Stimulated activated CD4-positive, alpha-beta T cell treated with anti-CD3 and anti-CD28 coated beads, Interleukin-4, amount 100 ng/mL, for 48 hours (primary cell): ENCODE measurements around the gene NTNG1.

Source experiments
- DNase-seq, 2 donors: peaks; one replicate each; pipeline ENCODE4 v3.0.0-alpha.2; 2020; ENCODE audit warnings: low read depth in 2 of 2

NTNG1 gene

DNA sequence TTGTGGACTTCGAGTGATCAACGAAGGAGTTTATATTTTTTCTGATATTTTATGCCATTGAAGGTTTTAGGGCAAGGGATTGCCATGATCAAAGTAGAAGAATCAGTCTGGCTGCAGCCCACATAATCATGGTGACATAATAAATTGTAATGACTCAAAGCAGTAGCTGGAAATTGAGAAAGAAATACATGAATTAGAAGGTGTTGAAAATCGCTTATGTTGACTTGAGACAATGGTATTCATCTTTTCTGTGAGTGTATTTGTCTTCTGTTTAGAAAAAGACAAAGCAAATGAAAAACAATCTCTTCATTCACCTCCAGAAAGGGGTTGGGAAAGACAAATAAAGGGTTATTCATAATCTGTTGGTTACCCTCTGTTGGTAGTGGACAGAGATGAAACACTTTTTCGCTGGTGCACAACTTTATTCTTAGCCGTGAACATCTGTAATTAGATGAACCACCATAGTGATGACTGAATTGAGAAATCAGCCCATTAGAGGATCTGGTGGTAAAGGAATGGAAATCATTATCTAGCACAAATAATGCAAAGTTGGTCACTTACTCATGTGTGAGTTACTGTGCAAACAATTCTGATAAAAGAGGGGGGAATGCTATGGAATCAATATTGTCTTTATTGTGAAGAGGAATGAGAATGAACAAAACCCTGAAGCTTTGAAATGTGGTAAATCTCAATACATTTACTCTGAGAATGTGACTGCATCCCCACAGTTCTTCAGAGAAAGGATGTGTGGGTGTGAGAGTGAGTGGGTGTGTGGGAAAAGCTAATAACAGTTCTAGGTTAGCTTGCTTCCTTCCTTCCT lies 121.8 kb downstream of the NTNG1 start:
- DNase-seq = no peak

DNA sequence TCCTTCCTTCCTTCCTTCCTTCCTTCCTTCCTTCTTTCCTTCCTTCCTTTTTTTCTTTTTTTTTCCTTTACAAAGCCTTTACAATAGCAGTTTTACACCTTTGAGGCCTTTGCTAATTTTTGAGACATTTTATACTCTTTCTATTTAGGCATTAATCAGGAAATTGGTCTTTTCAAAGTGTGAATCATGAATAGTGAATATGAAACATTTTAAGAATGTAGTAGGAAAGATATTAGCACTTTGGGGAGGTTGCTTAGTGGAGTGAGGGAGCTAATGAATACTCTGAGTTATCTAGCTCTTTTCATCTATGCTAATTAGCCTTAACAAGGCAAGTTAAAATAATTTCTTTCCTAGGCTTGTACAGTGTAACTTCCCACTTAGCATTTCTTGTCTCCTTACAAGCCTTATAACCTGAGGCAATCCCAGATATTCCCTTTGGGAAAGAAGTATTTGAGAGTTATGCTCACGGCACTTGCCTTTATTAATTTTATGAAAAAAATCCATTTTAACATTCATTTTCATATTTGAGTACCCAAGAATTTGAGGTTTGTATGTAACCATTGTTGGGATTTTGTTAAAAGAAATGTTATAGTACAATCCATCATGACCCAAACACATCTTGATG lies 122.6 kb downstream of the NTNG1 start:
- no peak for DNase-seq

DNA sequence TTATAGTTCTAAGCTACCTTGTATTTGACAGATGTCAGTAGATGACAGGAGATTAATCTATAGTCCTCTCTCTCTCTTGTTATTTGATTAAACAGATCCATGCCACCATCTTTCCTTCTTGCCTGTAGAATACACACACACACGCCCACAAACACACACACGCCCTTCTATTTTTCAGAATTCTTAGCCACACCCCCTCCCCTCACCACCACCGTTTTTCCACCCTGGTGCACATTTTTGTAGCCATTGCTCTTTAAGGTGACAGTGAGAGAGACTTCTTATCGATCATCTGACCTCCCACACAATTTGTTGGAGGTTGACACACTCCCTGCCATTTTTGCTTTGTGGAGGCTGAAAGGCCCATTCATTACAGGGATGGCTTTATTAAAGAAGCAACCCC lies 123.2 kb downstream of the NTNG1 start:
- no peak for DNase-seq

DNA sequence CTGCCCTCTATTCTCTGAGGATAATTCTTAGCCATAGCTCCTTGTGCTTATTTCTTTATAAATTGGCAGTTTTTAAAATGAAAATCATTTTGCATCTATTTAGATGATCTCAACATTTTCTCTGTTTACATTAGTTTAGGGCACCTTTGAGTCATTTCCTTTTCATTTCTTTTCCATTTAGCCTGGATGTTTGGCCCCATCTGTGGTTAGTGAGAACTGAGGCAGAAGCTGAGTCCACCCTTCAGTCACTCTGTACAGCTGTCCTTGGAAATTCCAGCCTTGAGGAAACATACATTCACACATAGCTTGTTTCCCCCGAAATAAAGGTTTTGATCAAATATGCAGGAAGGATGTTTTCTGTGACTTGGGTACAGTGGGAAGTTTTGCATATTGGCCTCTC lies 123.7 kb downstream of the NTNG1 start:
- DNase-seq = no peak

DNA sequence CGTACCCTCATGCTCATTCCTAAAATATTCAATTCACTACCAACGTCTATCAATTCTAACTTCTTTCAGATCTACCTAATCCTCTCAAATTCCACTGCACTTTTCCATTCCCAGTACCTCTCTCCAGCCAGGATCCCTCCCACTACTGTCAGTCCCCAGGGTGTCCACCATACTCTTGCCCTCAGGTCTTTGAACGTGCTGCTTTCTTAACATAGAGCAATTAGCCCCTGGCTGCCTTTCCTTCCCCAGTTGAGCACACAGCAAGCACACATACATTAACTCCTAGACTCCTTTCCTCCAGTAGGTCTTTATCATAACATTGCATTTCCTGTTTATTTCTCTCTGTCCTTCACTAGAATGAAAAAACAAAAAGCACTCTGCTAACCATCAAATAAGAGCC lies 126.7 kb downstream of the NTNG1 start:
- DNase-seq = no peak

DNA sequence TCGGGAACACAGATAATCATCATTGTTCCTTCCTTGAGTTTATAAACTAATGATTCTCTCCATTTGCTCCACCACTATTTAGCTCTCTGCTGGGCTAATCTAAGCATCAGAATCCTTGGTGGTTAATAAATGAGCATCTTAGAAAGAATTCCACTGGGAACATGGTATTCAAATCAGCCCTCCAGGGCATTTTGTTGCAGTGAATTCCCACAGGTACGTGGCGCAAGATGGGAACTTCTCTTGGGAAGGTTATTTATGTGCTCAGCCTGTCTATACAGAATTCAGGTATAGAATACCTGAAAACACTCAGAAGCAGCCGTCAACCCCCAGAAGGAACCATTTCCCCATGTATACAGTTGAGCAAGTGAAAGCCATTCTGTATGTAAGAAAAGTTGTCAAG lies 131.5 kb downstream of the NTNG1 start:
- DNase-seq = no peak

DNA sequence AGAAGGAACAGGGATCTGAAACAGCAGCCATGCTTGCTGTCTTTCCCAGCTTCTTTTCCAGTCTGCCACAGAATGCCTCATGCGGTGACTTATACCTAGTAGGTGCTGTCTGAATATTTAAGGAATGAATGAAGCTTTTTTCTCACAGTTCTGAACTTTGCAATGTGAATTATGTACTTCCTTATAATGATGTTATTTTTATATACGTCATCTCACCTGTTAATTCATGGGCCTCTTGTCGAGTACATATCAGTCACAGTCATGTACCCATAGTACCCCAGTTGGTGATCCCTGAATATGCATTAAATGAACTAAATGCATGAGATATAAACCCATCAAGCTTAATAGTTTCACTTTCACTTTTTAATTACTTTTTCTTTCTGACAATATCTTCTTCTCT lies 132.7 kb downstream of the NTNG1 start:
- DNase-seq = no peak

DNA sequence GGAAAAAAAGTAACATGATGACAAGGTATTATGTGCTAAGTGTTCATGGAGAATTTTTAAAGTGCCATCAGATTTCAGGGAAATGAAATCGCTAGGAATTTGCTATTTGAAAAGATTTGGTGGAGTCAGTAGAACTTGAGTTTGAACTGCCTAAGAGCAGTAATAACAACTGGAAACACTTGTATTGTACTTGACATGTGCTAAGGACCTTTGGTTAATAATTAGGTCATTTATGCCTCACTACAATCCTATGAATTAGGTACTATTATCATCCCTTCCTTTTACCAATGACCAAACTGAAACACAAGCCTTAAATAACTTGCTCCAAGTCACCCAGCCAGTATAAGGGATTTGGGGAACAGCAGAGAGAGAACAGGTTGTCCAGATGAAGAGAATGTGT lies 133.4 kb downstream of the NTNG1 start:
- no peak for DNase-seq

DNA sequence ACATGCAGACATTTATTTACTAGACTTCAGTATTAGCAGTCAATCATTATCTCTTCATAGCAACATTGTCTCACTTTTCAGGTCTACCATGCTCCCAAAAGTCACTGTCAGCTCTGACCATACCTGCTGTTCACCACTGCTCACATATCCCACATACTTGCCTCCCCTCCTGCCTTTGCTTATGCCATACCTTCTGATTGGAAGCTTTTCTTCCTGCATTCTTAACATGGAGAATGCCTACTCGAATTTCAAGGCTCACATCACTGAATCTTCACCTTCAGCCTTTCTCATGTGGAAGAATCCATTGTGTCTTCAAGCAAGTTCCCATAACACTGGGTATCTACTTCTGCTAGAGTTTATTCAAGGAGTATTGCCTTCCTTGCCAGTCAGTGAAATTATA lies 135.4 kb downstream of the NTNG1 start:
- no peak for DNase-seq

DNA sequence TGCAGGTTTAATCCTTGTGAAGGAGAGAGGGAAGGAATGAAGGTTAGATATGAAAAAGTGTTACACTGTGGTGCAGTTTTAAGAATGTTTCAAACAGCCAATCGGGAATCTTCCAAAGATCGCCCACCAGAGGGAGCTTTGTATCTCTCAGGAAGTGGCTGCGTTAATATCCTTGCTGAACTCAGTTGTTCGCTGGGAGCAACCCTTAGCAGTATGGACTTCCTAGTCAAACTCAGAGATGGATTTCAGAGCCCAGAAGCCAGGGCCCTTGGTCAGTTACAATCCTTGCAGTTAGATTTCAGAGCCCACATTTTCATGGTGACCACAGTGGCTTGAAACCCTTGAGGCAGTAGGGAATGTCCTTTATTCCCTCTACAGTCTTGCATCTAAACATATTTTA lies 136.2 kb downstream of the NTNG1 start:
- DNase-seq = no peak

DNA sequence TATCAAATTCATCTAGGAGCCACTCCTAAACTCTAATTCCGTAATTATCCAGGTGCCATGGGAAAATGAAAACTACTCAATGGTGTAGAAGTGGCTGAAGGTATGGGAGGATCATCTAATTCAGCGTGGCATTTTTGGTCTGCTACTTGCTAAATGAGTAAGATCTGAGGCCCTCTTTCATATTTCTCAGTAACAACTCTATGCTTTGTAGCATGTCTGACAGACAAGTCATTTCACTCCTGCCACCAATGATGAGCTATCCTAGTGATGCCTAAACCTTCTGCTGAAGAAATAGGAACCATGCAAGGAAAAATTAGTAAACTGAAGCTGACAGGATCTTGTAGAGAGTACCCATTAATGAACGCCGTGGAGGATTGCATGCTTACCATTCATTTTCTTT lies 145.3 kb downstream of the NTNG1 start:
- no peak for DNase-seq

DNA sequence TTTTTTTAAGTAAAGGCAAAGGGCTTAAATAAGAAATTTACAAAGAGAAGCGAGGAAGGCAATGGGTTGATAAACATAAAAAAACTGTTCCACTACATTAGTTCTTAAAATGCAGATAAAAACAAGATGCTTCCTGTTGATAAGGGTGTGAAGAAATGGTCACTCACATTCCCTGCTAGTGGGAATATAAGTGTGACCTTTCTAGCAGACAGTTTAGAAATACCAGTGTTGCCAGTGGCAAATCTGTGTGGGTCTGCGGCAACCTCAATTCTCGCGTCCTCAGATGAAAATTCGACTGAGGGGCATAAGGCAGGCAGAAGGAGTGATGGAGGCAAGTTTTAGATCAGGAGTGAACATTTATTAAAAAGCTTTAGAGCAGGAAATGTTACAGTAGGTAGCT lies 151.1 kb downstream of the NTNG1 start:
- DNase-seq = no peak

DNA sequence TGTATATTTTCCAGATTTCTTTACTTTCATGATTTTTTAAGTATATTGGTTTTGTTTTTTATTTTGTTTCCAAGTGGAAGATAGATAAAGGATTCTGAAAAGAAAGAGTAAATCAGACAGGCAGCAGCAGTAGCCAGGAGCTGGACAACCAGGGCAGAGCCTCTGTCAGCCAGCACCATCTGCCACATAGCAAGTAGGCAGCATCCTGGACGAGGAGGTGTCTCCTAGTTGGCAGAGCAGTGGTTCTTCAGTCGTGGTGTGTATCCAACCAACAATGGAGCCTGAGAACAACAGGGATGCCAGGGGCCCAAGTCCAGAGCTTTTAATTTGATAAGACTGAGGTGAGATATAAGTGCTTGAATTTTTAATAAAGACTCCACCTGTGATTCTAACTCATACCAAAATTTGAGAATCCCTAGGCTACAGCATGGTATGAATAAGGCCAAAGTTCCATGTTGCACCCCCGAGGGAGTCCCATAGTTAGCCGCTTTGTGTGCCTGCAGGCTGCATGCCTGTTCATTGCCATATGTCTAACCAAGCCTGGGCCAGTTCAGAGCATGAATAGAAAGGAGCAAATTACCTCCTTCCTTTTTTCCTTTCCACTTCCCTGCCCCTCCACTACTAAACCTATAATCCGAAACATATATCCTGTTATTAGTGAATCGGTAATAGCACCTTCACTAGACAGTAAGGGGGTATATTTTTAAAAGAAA lies 153.2 kb downstream of the NTNG1 start:
- no peak for DNase-seq

DNA sequence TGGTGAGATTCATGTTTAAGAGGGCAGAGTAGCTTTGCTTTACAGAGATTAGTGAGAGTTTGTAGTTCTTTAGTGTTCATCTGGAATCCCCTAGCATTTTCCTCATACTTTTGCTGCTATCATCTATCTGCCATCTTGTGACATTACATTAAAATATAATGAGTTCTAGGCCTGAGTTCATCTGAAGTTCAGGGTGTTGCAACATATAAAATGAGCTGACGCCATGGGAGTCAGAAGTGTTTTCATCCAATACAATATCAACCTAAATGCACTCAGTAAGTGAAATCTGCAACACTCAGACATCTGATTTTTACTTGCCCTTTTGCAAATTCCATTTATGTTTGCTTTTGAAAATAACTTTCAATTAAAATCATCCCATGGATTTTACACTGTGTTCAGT lies 153.8 kb downstream of the NTNG1 start:
- no peak for DNase-seq

DNA sequence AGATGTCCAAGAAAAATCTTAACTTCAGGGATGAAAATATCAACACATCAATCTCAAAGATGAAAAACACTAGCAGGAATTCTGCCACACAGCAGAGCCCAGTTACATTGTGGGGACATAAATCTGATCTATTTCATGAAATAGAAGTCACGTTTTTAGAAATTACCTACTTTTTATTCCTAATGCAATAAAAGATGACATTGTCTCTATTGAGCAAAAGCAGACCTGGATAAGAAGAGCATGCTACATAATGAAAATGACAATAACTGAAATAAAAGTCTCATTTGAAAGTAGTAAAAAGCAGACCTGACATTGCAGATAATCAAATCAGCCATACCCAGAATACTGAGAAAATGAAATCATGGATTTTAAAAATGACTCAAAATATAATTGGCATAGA lies 156.8 kb downstream of the NTNG1 start:
- DNase-seq = no peak

DNA sequence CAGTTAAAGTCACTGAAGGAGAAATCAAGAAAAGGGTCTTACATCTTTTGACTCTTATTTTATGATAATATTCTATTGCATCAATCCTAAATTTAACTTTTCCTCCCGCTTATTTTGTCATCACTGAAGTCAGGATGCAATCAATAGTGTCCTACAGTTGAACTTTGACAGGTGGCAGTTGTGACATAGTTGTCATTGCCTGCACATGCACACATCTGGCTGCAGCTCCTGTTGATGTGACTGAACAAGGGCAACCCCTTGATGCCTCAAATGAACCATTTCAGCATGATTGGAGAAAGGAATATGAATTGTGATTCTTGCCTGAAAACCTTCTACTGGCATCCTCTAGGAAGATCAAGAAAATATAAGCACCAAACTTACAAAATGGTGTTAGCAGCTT lies 157.7 kb downstream of the NTNG1 start:
- no peak for DNase-seq

DNA sequence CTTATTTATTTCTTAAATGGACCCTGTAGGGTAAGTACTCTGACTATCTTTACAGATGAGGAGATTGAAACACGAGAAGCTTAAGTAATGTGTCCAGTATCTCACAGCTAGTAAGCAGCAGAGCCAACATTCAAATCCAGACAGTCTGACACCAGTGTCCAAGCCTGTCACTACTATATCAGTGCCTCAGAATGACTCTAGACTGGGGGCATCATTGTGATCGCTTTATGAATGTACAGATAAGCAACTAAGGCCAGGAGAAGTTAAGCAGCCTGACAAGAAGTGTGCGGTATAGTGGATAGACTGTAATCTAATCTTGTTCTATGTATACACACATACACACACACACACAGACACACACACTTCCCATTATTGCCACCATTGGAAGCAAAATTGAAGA lies 158.7 kb downstream of the NTNG1 start:
- no peak for DNase-seq

DNA sequence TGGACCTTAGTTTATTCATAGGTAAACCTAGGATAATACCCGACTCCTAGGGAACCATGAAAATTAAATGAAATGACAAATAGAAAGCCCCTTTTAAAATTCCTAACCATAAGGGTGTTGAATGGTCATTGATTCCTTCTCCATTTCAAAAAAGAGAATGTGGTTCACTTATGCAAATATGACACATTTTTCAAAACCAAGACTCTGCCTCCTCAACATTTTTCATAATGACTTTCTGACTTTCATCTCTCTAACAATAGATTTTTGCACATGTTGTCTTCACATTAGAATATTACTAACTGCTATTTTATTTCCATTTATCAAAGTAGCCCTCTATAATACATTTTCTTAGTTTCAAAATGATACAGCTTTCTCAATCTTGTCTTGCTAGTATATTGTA lies 169.1 kb downstream of the NTNG1 start:
- DNase-seq = no peak

DNA sequence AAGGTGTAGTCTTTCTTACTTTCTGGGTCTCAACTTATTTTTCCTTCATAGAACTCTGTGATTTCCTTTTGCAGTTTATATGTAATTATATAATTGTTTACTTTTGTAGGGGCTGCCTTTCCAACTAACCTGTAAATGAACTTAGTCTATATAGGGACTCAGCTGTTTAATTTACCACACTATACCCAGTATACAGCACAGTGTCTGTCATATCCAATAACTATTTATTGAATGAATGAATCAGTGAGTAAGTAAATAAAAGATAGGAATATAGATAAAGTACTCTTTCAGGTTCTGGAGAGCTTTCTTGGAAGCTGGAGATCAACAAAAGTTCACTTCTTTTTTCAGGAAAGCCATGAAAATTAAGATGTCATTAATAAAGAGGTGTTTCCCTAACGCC lies 174.8 kb downstream of the NTNG1 start:
- no peak for DNase-seq

DNA sequence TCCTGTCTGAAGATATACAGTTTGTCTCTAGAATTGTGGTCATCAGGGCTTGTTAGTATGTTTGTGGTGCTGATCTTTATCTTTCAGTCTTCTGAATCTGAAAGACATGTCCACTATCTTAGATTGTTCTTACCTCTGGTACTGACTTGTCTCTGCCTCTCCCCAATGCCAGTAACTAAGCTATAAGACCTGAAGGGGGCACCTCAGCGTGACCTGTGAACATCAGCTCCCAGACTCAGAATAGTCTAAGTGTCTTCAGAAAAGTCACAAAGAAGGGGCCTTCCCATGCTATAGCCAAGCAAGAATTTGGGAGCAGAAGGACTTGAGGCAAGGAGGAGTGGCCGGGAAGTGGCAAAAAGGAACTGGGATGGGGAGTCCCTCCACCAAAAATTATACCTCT lies 178.1 kb downstream of the NTNG1 start:
- no peak for DNase-seq

DNA sequence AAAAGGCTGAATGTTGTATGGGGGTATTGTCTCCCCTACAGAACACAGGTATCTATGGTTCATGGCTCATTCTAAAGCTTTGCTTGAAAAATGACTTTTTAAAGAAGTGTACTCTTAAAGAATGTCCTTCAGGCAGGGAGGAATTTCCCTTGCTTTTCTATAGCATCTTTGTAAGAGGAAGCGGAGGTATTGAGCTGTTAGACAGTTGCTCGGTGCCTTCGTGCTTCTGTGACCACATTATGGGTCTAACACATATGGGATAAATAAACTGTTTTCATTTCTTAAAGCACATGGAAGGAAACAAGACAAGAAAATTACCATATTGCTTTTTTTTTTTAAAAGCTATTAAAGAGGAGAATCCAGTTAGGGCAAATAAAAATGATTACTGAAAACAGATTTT lies 182.9 kb downstream of the NTNG1 start:
- DNase-seq = no peak

DNA sequence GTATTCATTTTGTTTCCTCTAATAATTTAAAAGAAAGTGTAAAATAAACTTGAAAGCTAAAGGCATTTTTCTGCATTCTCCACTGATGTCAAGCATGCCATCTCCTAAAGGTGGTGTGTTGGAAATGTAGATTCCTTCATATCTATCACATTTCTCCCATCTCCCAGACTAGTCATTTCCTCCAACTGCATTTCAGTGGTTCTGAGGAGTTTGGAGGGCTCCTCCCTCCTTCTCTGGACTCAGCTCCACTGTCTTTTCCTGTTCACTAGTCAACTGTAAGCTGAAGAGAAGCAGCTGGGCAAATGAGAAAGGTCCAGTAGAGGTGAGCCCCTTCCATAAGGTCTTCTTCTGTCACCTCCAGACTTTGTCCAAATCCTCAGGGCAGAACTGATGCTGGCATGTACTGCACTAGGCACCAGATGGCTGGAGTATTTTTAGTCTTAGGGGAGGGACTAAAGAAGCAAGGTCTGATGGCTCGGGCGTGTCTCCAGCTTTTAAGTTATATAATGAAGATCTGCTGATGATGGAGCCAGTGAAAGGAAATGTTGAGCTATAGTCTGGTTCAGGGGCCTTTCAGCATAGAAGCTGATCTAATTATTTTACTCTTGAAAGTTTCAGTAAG lies 186.1 kb downstream of the NTNG1 start:
- no peak for DNase-seq

DNA sequence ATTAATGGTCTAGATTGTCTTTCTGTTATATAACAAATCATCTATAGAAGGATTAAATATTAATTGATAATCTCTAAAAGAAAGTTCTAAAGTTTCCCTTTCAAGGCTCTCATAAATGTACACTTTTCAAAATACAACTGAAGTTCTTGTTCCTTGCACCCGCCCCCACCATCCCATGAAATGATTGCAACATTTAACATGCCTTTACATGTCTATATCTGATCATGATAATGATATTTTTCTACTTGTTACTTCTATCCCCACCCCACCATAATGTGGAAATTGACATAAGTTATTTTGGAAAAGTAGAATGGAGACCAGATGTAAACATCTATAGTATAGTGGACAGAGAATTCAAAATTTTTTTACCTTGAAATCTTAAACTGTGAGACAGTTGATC lies 186.6 kb downstream of the NTNG1 start:
- DNase-seq = no peak
